Stimulated activated CD8-positive, alpha-beta memory T cell treated with anti-CD3 and anti-CD28 coated beads, Interleukin-7, amount 100 ng/mL, for 4 hours (primary cell): ENCODE results near the gene POPDC3.

Source experiments
- DNase-seq, 2 donors: peaks; one replicate each; pipeline ENCODE4 v3.0.0-alpha.2; 2020; ENCODE audit warnings: low read depth in 2 of 2

The POPDC3 gene

GRCh38 chr6:105151644-105152043, 28.2 kb downstream of the POPDC3 start:
- no peak for DNase-seq

- no peak for DNase-seq
Measured at GRCh38 chr6:105138141-105138540, 41.7 kb downstream of the POPDC3 start.

- DNase-seq, result no peak
Measured at GRCh38 chr6:105137388-105137787, 42.4 kb downstream of the POPDC3 start.

GRCh38 chr6:105136431-105137350, 43.1 kb downstream of the POPDC3 start:
- no peak for DNase-seq

- DNase-seq, result no peak
Measured at GRCh38 chr6:105135907-105136430, 43.8 kb downstream of the POPDC3 start.

GRCh38 chr6:105135056-105135455, 44.8 kb downstream of the POPDC3 start:
- DNase-seq, result no peak

- DNase-seq, result no peak
Measured at GRCh38 chr6:105122717-105123116, 57.1 kb downstream of the POPDC3 start.

GRCh38 chr6:105121981-105122380, 57.8 kb downstream of the POPDC3 start:
- no peak for DNase-seq

- DNase-seq, result no peak
Measured at GRCh38 chr6:105120570-105120969, 59.2 kb downstream of the POPDC3 start.

- no peak for DNase-seq
Measured at GRCh38 chr6:105116150-105116549, 63.7 kb downstream of the POPDC3 start.

- DNase-seq, result no peak
Measured at GRCh38 chr6:105113422-105113821, 66.4 kb downstream of the POPDC3 start.

- no peak for DNase-seq
Measured at GRCh38 chr6:105112577-105112976, 67.2 kb downstream of the POPDC3 start.

GRCh38 chr6:105111871-105112270, 67.9 kb downstream of the POPDC3 start:
- no peak for DNase-seq

GRCh38 chr6:105111105-105111504, 68.7 kb downstream of the POPDC3 start:
- DNase-seq, result no peak

GRCh38 chr6:105109955-105110895, 69.6 kb downstream of the POPDC3 start:
- no peak for DNase-seq

GRCh38 chr6:105108631-105109262, 71.1 kb downstream of the POPDC3 start:
- DNase-seq, result no peak
